ENCODE measurements around the gene EIF5A2.

DNA sequence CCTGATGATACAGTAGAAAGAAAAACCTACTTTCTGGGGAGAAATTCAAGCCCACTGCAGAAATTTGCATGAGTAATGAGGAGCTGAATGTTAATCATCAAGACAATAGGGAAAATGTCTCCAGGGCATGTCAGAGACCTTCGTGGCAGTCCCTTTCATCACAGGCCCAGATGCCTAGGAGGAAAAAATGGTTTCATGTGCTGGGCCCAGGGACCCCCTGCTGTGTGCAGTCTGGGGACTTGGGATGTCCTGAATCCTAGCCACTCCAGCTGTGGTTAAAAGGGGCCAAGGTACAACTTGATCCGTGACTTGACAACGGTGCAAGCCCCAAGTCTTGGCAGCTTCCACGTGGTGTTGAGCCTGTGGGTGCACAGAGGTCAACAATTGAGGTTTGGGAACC is 10.3 kb upstream of the EIF5A2 start:
- TF ChIP-seq, protein P1, sequence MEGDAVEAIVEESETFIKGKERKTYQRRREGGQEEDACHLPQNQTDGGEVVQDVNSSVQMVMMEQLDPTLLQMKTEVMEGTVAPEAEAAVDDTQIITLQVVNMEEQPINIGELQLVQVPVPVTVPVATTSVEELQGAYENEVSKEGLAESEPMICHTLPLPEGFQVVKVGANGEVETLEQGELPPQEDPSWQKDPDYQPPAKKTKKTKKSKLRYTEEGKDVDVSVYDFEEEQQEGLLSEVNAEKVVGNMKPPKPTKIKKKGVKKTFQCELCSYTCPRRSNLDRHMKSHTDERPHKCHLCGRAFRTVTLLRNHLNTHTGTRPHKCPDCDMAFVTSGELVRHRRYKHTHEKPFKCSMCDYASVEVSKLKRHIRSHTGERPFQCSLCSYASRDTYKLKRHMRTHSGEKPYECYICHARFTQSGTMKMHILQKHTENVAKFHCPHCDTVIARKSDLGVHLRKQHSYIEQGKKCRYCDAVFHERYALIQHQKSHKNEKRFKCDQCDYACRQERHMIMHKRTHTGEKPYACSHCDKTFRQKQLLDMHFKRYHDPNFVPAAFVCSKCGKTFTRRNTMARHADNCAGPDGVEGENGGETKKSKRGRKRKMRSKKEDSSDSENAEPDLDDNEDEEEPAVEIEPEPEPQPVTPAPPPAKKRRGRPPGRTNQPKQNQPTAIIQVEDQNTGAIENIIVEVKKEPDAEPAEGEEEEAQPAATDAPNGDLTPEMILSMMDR (IDR thresholded peaks at IDR 0.05; ENCODE audit: poor library complexity, severe bottlenecking), result no peak
- TF ChIP-seq EP300 (conservative IDR thresholded peaks at IDR 0.05; ENCODE audit: poor library complexity, severe bottlenecking), result no peak
- TF ChIP-seq EZH2 (IDR thresholded peaks at IDR 0.05; ENCODE audit: borderline replicate concordance, insufficient read depth, low read length, poor library complexity, severe bottlenecking), result no peak
- TF ChIP-seq, protein P2, sequence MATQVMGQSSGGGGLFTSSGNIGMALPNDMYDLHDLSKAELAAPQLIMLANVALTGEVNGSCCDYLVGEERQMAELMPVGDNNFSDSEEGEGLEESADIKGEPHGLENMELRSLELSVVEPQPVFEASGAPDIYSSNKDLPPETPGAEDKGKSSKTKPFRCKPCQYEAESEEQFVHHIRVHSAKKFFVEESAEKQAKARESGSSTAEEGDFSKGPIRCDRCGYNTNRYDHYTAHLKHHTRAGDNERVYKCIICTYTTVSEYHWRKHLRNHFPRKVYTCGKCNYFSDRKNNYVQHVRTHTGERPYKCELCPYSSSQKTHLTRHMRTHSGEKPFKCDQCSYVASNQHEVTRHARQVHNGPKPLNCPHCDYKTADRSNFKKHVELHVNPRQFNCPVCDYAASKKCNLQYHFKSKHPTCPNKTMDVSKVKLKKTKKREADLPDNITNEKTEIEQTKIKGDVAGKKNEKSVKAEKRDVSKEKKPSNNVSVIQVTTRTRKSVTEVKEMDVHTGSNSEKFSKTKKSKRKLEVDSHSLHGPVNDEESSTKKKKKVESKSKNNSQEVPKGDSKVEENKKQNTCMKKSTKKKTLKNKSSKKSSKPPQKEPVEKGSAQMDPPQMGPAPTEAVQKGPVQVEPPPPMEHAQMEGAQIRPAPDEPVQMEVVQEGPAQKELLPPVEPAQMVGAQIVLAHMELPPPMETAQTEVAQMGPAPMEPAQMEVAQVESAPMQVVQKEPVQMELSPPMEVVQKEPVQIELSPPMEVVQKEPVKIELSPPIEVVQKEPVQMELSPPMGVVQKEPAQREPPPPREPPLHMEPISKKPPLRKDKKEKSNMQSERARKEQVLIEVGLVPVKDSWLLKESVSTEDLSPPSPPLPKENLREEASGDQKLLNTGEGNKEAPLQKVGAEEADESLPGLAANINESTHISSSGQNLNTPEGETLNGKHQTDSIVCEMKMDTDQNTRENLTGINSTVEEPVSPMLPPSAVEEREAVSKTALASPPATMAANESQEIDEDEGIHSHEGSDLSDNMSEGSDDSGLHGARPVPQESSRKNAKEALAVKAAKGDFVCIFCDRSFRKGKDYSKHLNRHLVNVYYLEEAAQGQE (IDR thresholded peaks at IDR 0.05; ENCODE audit: borderline replicate concordance), result no peak
- TF ChIP-seq TAF1 (IDR thresholded peaks at IDR 0.05; ENCODE audit: low read depth), result no peak
- no peak for TF ChIP-seq POLR2AphosphoS5 (IDR thresholded peaks at IDR 0.05)
